AG04449 (cell line): ENCODE measurements around the gene PTTG1IP.

Experiments used
- CTCF ChIA-PET: fragments of 350-600 bp; formaldehyde crosslinking; extraction: SDS; loops from one replicate; lab custom pipeline; 2021; ENCODE audit warnings: antibody characterized with exemption; lab: Yijun Ruan, JAX
- POLR2A ChIA-PET: fragments of 400-600, 350-600 bp; formaldehyde crosslinking; extraction: SDS; loops from one replicate; lab custom pipeline; 2020; ENCODE audit warnings: antibody characterized with exemption, inconsistent platforms; lab: Yijun Ruan, JAX
- DNase-seq: peaks from one replicate; pipeline ENCODE4 v3.0.0-alpha.2; 2010; ENCODE audit warnings: low read depth, low spot score
- H3K4me3 ChIP-seq: 2 replicates; pipeline ENCODE4 v1.5.1; 2011; ENCODE audit warnings: low read depth, mild to moderate bottlenecking, control low read depth, low read length
- TF ChIP-seq, protein P1 (sequence below): IDR thresholded peaks from one replicate; pipeline ENCODE4 v1.5.1; 2011; ENCODE audit warnings: mild to moderate bottlenecking, moderate library complexity, low read length, control low read depth, inconsistent platforms; ENCODE audit not compliant: insufficient read depth; ENCODE audit errors: missing control alignments

Gene PTTG1IP

DNA sequence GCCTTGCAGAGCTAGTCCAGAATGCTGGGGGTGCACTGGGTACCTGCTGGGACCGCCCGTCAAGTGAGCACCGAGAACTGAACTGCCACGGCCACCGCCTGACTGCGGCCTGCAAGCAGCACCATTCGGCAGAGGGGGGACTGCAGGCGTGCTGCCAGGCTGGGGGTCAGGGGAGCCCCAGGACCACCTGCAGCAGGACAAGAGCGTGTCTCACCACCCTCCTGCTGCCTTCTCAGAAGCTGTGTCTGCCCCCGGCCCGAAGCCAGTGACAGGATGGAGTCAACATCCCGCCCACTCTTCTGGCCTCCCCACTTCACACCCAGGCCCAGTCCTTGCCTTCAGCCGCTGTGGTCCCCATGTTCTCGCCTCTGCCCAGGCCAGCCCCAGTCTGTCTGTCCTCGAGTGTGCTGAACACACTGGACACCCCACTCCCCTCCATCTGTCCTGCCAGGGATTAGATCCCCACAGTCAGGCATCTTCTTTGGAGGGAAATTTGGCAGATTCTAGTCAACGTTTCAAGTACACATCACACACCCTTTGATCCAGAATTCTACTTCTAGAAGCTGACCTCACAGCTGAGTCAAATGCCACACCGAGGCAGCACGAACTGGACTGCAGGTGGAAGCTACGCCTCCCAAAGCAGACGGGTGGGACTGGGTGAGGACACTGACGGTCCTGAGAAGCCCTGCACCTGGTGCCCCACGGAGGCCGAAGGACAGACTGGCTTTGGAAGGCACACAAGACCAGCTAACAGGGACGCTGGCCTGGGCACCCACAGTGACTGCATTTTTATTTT, 26.0 kb downstream of the PTTG1IP start:
- H3K4me3 ChIP-seq, result no peak overlapping the region
- DNase-seq, result no peak
- TF ChIP-seq, protein P1, sequence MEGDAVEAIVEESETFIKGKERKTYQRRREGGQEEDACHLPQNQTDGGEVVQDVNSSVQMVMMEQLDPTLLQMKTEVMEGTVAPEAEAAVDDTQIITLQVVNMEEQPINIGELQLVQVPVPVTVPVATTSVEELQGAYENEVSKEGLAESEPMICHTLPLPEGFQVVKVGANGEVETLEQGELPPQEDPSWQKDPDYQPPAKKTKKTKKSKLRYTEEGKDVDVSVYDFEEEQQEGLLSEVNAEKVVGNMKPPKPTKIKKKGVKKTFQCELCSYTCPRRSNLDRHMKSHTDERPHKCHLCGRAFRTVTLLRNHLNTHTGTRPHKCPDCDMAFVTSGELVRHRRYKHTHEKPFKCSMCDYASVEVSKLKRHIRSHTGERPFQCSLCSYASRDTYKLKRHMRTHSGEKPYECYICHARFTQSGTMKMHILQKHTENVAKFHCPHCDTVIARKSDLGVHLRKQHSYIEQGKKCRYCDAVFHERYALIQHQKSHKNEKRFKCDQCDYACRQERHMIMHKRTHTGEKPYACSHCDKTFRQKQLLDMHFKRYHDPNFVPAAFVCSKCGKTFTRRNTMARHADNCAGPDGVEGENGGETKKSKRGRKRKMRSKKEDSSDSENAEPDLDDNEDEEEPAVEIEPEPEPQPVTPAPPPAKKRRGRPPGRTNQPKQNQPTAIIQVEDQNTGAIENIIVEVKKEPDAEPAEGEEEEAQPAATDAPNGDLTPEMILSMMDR, result no peak
- ChIA-PET POLR2A (no interaction called here), CTCF (no interaction called here)

DNA sequence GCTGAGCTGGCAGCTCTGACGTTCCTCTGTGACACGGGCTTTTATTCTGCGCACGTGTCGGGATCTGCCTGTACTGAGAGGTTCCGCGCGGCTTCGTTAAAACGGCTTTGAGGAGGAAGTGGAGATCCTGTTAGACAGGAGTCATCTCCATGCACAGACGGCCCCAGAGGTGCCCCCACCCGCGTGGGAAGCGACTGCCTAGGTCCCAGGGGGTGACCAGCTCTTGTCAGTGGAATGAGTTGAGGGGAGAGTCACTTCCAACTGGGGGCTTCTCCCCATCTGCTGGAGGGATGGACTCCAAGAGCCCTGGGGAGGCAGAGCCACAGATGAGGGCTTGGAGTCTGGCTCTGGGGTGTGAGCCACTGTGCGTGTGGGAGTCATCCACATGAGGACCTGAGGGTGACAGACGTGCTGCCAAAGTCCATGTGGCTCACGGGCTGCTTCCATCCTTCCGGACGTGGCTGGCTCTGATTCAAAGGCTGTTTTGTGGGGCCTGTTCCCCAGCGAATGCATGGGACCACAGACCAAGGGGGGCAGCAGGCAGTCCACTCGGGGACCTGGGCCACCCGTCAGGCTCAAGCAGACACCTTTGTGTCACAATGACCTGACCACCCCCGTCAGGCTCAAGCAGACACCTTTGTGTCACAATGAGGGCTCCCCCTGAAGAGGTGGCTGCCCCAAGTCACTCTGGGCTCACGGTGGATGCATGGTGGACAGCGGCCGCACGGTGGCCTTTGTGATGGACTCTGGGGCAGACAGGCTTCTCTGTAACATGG, 26.8 kb downstream of the PTTG1IP start:
- DNase-seq, result no peak
- ChIA-PET CTCF (interaction anchor here (0.7 to 1.2 kb wide), 8 partner anchors 8 to 53 kb away, joined by 3 to 7 read pairs (median 4); no protein-coding TSS in a partner anchor), POLR2A (no interaction called here)
- H3K4me3 ChIP-seq, result peak overlapping the region; percentile 52; the same call in 1 of the 2 replicates
- TF ChIP-seq, protein P1, result no peak

DNA sequence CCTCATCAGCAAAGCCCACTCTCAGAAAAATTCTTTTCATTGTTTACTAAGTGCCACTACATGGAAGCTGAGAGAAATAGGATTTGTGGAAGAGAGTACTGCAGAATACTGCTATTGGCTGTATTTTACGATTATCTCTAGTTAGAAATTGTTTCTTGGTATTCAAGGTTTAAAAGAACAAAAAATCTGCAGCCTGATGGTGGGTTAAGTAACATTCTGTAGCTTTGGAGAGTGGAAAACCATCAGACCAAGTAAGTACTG, 27.3 kb downstream of the PTTG1IP start:
- DNase-seq, result no peak
- POLR2A ChIA-PET, result no interaction called here
- TF ChIP-seq, protein P1, result no peak
- H3K4me3 ChIP-seq, result peak overlapping the region; percentile 52
- CTCF ChIA-PET, result interaction anchor here (0.7 to 1.2 kb wide), 8 partner anchors 9 to 53 kb away, joined by 3 to 7 read pairs (median 4); no protein-coding TSS in a partner anchor

DNA sequence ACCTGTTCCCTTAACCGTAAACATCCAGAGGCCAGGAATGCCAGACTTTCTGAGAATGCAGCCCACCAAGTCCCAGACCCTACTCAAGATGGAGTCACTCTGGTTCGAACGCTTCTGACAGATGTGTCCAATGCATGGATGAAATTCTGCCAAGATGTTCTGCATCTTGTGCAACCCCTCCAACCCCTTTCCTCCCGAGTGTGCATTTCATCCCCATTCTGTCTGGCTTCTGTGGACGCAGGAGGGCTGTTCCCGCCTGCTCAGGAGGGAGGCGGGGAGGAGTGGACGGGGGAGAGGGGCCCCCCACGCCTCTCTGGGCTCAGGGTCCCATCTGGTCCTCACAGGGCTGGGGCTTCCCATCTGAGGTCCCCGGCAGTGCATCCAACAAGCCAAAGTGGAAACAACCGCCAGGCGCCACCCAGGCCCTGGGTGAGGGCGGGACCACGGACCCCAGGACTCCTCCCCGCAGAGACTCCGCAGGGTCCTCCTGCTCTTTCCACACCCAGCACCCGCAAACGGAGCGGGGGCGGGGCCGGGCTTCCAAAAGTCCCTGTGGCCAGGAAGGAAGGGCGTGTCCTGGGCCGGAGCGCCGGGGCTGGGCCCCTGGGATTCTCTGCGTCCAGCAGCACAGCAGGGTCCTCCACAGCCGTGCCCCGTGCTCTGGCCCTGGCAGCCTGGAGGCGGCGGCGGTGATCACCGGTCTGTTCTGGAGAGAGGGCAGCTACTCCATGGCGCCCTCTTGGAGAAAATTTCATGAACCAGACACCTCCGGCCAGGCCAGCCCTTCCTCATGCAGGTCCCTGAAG, 27.9 kb downstream of the PTTG1IP start:
- ChIA-PET CTCF (interaction anchor here (0.7 to 1.2 kb wide), 8 partner anchors 9 to 52 kb away, joined by 3 to 7 read pairs (median 4); no protein-coding TSS in a partner anchor), POLR2A (no interaction called here)
- TF ChIP-seq, protein P1, result peak; percentile 53
- DNase-seq, result no peak
- peak overlapping the region; percentile 52 for H3K4me3 ChIP-seq

DNA sequence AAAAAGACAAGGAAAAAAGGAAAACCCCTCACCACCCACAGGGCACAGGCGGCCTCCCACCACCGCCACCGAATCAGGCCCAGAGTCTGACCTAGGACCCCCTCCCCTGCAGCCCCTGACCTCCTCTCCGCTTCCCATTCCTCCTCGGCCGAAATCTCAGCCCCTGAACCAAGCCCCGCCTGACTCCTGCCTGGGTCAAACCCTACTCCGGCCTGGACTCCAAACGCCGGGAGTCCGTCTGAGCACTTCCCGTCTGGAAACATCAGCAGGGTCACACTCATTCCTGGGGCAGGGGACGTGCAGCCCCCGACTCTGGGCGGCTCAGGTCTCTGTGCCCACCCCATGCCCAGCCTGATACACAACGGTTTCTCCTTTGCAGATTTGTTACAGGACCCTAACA, 29.2 kb downstream of the PTTG1IP start:
- no peak for DNase-seq
- TF ChIP-seq, protein P1, result no peak
- CTCF ChIA-PET, result no interaction called here
- no peak overlapping the region for H3K4me3 ChIP-seq
- POLR2A ChIA-PET, result no interaction called here
